H1 (cell line): Measurements from ENCODE around the gene CORO2B. TPM values are rescaled to one million over a fixed set of nuclear protein-coding genes. Genes with fewer than 3 reads are reported as not detected.

Source experiments
- ASH2L ChIP-seq: fragments of 200-600, 300-600 bp; sonication (generic); IDR thresholded peaks from one replicate; pipeline ENCODE4 v1.7.1; 2017; ENCODE audit warnings: low read length
- BRCA1 ChIP-seq: IDR thresholded peaks from 2 replicates; pipeline ENCODE4 v1.6.1; 2012; ENCODE audit warnings: low read depth, low read length, improper control_type of control experiment
- CBX5 ChIP-seq: fragments of 300-800, 300-1000 bp; sonication (generic); IDR thresholded peaks from 2 replicates; pipeline ENCODE4 v1.7.1; 2016; ENCODE audit warnings: antibody characterized with exemption, low read length, low read depth
- CHD2 ChIP-seq: IDR thresholded peaks from 2 replicates; pipeline ENCODE4 v1.6.1; 2012; ENCODE audit warnings: low read length, improper control_type of control experiment
- CTBP2 ChIP-seq: IDR thresholded peaks from 2 replicates; pipeline ENCODE4 v1.7.0; 2011; ENCODE audit warnings: borderline replicate concordance, mild to moderate bottlenecking, moderate library complexity, mixed read lengths, low read length; ENCODE audit not compliant: insufficient read depth, insufficient read length
- FOSL1 ChIP-seq: IDR thresholded peaks from 2 replicates; pipeline ENCODE4 v1.6.1; 2011; ENCODE audit warnings: mild to moderate bottlenecking, low read depth, low read length, moderate library complexity; ENCODE audit not compliant: insufficient read depth
- HDAC2 ChIP-seq, 2 experiments: fragments of 300-600 bp in 1 of 2; sonication (generic) in 1 of 2; IDR thresholded peaks; 2 replicates each; pipeline ENCODE4 v1.6.1; 2011 to 2012; ENCODE audit warnings: low read depth in 2 of 2, low read length in 2 of 2, mild to moderate bottlenecking in 2 of 2, moderate library complexity in 2 of 2, borderline replicate concordance in 1 of 2, inconsistent platforms in 1 of 2
- KDM1A ChIP-seq: fragments of 200-600, 300-600 bp; sonication (generic); IDR thresholded peaks from 2 replicates; pipeline ENCODE4 v1.7.1; 2016; ENCODE audit warnings: mild to moderate bottlenecking, low read length, borderline replicate concordance
- RFX5 ChIP-seq: IDR thresholded peaks from 2 replicates; pipeline ENCODE4 v1.6.1; 2011; ENCODE audit warnings: low read depth, low read length, improper control_type of control experiment, borderline replicate concordance
- polyA plus RNA-seq, 7 experiments: library from polyadenylated mRNA; depleted of rRNA in 3 of 7; stranded (reverse) in 5 of 7; unstranded in 2 of 7; fragments of >200 nt in 5 of 7; fragments of 200-250 nt in 2 of 7; gene quantifications; 1 replicate in 5 of 7; 2 replicates in 1 of 7; 4 replicates in 1 of 7; pipeline versions ENCODE4 v1.2.1 to v1.2.3, GENCODE V29; 2011 to 2013; ENCODE audit warnings: missing spikeins in 2 of 7, mixed read lengths in 2 of 7
- total RNA-seq: library from RNA; stranded (reverse); fragmentation: NEBNext Ultra II Directional; extraction: Animal tissue kit (Norgen Biotek cat#: 25700); gene quantifications from 2 replicates; pipeline ENCODE4 v1.2.1, GENCODE V29; 2021

Gene CORO2B
- total and polyA plus RNA-seq, 2 of the 8 experiments (the other 6 are each of a cell fraction or from before 2014, with no cell fraction given), result 3.4 to 6.7 TPM

DNA sequence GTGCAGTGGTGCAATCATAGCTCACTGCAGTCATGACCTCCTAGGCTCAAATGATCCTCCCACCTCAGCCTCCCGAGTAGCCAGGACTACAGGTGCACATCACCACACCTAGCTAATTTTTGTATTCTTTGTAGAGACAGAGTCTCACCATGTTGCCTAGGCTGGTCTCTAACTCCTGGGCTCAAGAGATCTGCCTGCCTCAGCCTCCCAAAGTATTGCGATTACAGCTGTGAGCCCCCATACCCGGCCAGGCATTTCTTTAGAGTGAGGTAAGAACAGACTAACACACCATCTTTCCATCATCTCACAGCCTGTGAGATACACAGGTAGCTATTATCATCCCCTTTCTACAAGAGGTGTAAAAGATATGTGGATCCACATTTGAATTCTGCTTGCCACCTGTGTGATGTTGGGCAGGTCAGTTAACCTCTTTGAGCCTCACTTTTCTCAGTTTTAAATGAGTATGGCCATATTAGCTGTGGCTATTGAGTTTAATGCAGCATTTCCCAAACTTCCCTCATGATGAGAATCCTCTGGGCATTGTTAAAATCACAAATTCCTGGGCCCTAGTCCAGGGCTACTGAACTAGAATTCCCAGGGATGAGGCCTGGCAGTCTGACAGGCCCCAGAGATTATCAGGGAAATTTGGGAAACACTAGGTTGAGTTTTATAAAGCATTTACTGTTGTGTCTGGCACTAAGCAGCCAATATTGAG, 195.9 kb downstream of the CORO2B start (continued):
- TF ChIP-seq HDAC2 (IDR thresholded peaks at IDR 0.05; ENCODE audit: borderline replicate concordance in 1 of 2, low read depth in 2 of 2, low read length in 2 of 2) (no peak), FOSL1 (no peak), BRCA1 (no peak), RFX5 (no peak), CTBP2 (no peak), CBX5 (no peak), ASH2L (no peak), KDM1A (no peak), CHD2 (no peak)
